Ishikawa (cell line): ENCODE measurements around the gene NEIL3.

ENCODE experiments used
- CEBPB ChIP-seq: IDR thresholded peaks from 2 replicates; pipeline ENCODE4 v1.6.1; 2012
- EP300 ChIP-seq: IDR thresholded peaks from 2 replicates; pipeline ENCODE4 v1.6.1; 2012; ENCODE audit warnings: borderline replicate concordance
- FOXM1 ChIP-seq: IDR thresholded peaks from 2 replicates; pipeline ENCODE4 v1.6.1; 2012; ENCODE audit warnings: low read depth, borderline replicate concordance
- MAX ChIP-seq: IDR thresholded peaks from 2 replicates; pipeline ENCODE4 v1.6.1; 2012
- RAD21 ChIP-seq: IDR thresholded peaks from 2 replicates; pipeline ENCODE4 v1.6.1; 2012; ENCODE audit warnings: low read depth
- REST ChIP-seq: IDR thresholded peaks from 2 replicates; pipeline ENCODE4 v1.6.1; 2012; ENCODE audit warnings: low read depth, mild to moderate bottlenecking
- TEAD4 ChIP-seq: IDR thresholded peaks from 2 replicates; pipeline ENCODE4 v1.6.1; 2012

- no peak for TF ChIP-seq REST
- TF ChIP-seq MAX = no peak
- no peak for TF ChIP-seq TEAD4
- TF ChIP-seq RAD21 = no peak
- TF ChIP-seq EP300 = no peak
- no peak for TF ChIP-seq CEBPB
- no peak for TF ChIP-seq FOXM1
Measured at GRCh38 chr4:177371461-177371860, 61.8 kb downstream of the NEIL3 start.
